M059J (cell line): ENCODE results near the gene IMMT. TPM values are rescaled to one million over a fixed set of nuclear protein-coding genes. Genes with fewer than 3 reads are reported as not detected.
A peak's percentile ranks its signal among the peaks of the same experiment; 100 is the strongest.
"Not testable (repeated sequence)": the region's sequence is repeated elsewhere in the genome, so short reads cannot be mapped to it uniquely, and the experiment has no call there.

Experiments
- DNase-seq: peaks from one replicate; pipeline ENCODE4 v3.0.0-alpha.2; 2012; ENCODE audit warnings: low read depth
- total RNA-seq: library from RNA; depleted of rRNA; stranded (reverse); fragments of >200 nt; shearing (Covaris generic); gene quantifications from 2 replicates; pipeline ENCODE4 v1.2.3, GENCODE V29; 2014; rRNA removed

The IMMT gene
- 50.5 and 68.6 TPM in 2 replicates for total RNA-seq

DNA sequence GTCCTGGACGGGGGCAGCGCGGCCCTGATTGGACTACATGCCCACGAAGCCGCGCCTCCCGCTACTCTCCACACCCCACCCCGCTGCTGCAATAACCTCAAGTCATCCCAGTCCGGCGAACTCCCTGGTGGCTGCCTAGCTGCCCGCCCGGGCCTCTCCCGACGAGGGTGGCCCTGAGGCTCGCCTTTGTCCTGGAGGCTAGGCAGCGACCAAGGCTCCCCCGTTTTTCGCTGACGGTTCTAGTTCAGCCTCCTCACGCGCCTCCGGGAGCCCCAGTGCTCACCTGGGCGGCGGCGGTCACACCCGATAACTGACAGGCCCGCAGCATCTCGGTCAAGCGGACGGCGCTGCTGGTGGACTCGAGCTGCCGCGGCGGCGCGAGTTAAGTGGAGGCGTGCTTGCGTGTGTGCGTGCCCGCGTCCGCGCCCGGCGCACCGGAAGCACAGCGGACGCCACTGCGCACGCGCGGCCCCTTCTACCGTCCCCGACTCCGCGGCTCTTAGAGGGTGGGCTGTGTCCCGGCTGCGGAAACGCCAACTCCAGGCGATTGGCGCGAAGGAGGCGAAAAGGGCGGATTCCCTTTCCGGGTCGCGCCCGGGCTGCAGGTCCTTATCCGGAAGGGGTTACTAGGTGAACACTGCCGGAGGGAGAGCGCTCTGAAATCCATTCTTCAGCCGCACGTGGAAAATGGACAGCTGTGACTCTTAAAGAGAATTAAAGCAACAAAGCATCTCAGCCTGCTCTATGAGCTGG is at the start of gene IMMT:
IMMT (minus strand) TSS at position 408 of the 753 bp plus-strand sequence; CDS start at position 328, 80 bp downstream.
- DNase-seq = peak; percentile 95

DNA sequence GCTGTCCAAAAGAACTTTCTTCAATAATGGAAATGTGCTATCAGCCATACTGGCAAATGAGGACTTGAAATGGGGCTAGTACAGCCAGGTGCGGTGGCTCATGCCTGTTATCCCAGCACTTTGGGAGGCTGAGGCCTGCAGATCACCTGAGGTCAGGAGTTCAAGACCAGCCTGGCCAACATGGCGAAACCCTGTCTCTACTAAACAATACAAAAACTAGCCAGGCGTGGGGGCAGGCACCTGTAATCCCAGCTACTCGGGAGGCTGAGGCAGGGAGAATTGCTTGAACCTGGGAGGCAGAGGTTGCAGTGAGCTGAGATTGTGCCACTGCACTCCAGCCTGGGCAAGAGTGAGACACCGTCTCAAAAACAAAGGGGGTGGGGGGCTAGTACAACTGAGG is 49.5 kb upstream of the IMMT start:
- DNase-seq = not testable (repeated sequence)

DNA sequence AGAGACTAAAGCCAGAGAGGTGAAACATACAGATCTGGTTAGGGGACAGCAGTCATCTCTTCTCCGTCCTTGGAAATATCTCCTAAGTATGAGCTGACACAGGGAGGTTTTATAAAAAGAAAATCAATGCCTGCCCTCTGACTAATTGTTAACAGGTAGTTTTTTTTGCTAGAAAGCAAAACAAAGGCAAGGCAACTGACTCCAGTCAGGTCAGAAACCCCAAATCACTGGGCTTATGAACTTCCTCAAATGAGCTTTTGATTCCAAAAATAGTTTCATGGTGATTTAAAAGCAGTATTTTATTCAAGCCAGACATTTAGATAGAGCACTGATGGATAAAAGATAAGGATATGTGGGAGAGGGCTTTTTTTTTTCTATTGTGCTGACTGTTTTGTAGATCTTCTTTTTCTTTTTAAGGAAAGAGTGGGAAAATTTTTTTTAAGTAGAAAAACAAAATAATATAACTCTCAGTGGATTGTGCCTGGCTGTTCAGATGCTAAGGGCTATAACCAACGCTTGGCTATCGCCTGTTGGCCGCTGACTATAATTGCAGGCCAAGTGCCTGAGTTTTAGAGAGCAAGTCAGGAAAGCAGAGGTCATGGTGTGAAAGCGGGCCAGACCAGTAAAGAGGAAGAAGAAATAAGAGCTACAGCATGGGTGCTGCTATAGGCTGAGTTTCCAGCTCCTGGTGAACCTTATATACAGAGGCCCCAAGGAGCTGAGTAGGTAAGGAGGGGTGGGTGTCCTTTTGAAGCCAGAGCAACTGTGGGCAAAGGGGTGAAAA is 48.9 kb upstream of the IMMT start:
- DNase-seq = no peak

DNA sequence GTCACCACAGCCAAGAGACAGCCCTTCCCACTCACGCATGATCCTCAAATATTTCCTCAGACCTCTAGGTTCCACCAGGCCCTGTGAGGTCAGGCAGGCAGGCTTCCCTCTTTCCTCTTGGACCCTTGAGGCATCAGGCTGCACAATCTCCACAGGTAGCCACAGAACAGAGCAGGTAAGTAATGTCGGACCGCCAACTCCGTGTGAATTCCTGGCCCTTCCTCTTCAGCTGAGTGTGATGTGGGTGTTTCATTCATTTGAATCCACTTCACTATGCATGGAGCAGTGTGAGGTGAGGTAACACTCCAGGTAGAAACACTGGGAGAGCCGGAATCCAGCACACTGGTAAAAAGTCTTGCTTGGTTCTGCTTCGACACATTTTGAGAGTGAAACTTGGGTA is 48.0 kb upstream of the IMMT start:
- no peak for DNase-seq

DNA sequence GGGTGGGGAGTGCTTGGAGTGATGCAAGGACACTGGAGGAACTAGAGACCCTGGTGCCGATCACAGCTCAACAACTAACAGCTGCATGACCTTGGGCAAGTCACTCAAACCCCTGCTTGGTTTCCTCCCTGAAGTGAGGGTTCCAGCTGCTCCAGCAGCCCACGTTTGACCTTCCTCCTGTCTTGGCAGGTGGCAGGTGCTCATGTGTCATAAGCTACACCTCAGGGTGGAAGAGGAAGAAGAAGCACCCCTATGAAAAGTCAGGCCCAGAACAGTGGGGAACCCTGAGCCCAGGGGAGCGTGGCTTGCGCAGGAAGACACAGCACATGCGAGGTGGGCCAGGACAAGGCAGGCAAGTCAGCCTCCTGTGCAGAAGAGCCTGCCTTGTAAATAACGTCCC is 46.3 kb upstream of the IMMT start:
- no peak for DNase-seq

DNA sequence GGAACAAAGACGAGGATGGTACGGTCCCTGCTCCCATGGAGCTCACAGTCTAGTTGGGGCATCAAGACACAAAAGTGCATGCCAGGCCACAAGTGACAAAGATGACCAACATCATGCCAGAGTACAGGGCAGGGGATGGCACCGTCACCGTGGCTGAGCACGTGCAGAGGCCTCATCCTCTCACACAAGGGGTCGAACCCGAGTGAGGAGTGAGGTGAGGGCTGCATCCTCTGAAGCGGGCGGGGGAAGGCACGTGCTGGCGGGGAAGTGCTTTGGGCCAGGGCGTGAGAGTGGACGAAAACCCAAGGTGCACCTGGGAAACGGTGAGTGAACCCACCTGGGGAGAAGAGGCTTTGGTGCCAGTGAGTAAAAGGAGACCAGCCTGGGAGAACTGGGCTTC is 45.0 kb upstream of the IMMT start:
- DNase-seq = no peak

DNA sequence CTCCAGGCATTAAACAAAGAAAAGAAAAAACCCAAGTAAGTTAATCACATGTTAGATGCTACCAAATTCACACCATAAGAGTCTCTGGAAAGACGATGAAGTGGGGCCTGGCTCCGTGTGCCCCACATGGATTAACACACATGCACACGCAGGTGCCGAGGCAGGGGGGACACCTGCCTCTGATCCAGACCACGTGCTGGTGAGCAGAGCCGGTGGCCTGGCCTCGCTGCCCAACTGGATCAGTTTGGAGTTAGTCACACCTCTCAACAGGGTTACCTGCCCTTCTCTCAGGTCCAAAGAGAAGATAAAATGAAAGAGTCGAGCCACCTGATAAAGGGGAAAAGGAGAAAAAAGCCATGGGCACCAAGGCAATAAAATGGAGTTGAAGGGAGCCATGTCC is 44.5 kb upstream of the IMMT start:
- DNase-seq = no peak

DNA sequence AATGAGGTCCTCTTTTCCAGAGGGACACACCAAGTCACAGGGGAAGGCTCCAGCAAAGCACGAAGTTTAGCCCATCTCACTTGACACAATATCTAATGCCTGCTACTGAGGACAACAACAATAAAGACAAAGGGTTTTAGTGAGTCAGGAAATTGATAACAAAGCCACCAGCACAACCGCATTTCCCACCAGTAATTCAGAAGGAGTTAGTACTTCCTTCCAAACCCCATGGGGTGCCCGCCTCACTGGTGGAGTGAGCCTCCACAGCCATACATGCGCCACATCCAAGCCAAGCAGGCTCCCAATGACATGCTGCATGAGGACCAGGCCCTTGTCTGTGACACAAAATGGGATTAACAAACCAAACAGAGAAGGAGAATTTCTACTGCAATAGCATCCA is 44.1 kb upstream of the IMMT start:
- no peak for DNase-seq

DNA sequence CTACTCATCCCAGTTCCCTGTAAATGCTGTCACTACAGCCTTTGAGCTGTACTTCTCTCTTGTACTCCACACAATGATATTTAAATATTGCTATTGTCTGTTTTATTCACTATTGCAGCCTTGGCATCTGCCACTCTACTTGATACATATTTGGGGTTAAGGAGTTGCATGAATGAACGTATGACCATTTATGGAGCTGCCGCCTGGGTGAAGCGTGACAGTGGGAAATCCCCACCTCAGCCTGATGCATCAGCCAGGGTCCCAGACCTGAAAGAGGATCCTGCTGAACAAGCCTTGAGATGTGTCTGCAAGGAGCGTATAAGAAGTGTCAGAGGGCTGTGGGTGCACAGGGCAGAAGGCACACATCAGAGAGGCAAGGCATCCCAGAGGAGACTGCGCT is 43.1 kb upstream of the IMMT start:
- DNase-seq = no peak

DNA sequence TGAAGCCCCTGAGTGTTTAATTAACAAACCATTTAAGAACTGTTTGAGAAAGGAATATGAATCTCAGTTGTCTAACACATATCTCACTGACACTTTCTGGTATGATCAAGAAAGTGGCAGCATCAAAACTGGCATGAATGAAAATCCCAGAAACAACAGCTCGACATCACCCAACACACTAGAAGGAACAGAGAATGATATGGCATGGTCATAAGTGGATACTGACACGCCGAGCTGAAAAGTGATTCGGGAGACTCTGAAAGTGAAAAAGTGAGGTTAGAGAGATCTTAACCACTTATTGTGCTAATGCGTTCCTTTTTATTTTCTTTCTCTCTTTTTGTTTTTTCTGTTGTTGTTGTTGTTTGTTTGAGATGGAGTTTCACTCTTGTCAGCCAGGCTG is 41.9 kb upstream of the IMMT start:
- DNase-seq = no peak

DNA sequence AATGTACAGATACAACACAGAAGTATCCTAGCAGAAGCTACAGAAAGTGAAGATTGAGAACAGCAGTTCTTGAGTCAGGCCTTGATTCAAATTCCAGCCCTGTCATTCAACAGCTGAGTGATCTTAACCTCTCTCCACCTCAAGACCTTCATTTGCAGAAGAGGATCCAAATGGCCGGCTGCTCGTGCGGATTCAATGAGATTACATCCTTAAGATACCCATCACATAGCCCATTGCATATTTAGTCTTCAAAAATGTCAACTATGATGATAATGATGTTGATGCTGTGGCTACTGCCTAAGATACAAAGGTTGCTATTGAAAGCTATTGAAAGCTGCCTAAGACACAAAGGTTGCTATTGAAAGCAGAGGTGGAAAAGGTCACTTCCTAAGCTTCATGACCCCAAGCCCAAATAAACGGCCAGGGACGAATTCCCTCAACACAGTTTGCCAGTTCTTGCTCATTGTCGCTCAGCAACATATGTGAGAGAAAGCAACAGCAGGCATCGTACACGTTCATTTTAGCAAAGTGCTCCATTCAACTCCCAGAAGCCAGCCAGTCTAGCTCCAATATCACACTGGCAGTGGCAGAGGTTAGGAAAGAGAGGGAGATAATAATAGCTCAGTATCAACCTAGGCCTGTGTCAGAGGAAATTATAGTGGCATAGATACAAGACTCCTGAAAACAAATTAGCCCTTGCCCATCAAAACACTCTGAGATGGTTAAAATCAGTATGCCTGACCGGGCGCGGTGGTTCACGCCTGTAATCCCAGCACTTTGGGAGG is 40.1 kb upstream of the IMMT start:
- DNase-seq = no peak

DNA sequence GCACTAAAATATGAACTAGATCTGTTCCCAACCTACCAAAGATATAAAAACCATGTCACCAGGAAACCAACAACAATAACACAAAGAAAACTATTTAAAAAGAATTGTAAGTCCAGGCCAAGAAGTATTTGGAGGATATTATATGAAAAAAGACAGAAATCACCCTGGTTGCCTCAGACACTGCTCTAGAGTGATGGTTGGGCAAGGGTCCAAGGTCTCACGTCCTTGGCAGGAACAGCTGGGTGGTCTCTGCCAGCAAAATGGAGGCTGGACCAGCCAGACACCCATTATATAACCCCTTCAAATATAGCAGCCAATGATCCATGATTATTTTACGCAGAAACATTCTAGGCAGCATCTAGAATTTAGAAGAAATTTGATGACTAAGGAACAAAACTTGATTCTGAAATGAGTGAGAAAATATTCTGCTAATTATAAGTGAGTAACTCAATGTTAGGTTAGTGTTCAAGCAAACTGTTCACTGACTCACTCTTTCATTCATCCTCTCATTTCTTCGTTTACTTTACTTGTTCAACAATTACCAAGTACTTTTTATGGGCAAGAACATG is 39.4 kb upstream of the IMMT start:
- DNase-seq = no peak

DNA sequence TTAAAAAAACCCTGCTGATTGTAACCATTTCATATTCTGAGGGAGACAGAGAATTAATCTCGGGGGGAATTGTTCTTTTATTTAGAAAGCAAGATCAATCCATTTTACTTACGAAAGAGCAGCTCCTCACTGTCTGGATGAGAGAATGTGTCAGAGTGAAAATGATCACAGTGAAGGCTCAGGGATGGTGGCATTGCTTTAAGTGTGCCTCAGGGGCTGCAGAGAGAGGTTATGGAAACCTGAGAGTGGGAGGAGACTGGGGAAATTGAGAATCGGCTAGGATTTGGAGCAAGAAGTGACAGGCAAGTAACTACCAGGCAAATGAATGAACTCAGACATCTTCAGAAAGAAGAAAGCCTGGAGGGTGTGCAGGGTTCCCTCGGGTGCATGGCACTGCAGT is 38.2 kb upstream of the IMMT start:
- DNase-seq = no peak

DNA sequence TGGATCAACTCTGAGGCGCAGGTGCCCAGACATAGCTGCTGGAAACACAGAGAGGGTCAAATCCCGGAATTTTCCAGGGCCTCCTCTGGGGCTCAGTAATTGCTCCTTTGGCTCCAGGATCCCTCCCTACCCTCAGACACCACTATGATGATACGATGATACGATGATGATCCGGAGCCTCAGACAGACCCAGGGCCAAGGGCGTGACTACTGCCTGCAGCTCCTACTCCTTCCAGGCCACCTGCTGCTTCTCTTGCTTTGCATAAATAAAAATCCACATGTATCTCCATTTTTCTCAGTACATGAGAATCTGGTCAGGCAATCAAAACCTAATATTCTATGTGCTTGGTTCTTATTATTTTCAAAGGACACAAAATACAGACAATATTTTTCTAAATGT is 37.6 kb upstream of the IMMT start:
- DNase-seq = no peak

DNA sequence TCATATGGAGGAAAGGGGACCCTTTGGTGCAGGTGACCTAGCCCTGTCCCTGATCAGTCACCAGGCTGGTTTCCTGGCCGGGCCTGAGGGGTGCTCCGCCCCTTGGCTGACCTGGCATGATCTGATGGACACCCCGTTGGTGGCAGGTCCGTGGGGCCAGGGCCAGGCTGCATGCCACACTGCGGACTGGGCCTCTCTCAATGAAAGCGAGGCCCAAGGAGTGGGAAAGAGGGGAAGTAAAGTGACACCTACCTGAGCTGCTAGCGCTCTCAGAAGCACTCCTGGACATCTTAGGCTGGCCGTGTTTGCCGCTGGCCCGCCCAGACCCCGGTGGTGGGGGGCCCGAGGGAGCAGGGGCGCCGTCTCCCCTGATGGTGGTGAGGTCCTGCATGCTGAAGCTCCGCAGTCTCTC is 37.1 kb upstream of the IMMT start:
- no peak for DNase-seq

DNA sequence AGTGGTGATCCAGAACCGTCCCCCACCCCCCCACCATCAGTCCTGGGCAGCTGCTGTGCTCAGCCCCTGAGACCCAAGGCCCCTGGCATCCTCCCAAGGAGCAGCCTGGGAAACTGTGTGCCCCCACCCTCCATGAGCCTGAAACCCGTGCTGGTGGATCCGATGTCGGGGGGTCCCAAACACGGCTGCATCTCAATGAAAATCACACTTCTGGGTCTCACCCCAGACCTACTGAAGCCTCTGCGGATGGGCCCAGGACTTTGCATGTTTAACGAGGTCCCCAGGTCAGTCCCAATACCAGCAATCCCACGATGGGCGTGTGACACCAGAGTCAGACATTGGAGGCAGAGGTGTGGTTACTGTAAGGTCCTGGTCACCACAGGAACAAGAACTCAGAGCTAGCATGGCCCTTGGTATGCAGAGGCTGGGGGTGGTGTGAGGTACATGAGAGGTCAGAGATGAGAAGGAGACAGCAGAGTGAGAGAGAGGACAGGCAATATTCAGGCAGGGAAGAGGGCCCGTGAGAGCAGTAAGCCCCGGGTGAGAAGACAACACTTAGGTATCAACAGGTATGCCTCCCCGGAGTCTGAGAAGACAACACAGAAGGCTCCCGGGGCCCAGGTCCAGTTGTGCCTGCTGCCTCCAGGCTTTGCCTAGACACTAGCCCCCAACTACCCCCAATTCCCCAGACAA is 36.6 kb upstream of the IMMT start:
- no peak for DNase-seq

DNA sequence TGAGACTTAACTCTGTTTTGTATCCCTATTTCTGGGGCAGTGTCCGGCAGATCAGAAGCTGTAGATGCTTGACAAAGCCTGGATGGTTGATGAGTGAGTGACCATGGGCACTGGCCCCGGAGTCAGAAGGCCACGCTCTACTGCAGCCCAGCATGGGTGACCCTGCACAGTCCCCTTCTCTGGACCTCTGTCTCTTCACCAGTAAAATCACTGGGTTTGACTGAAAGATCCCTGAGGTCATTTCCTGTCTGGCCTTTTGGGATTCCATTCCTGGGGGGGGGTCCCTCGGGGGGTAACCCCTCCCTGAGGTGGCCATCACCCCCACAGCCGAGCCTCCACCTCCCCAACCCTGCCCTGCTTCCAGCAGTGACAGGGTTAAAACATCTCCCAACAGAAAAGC is 35.7 kb upstream of the IMMT start:
- DNase-seq = no peak

DNA sequence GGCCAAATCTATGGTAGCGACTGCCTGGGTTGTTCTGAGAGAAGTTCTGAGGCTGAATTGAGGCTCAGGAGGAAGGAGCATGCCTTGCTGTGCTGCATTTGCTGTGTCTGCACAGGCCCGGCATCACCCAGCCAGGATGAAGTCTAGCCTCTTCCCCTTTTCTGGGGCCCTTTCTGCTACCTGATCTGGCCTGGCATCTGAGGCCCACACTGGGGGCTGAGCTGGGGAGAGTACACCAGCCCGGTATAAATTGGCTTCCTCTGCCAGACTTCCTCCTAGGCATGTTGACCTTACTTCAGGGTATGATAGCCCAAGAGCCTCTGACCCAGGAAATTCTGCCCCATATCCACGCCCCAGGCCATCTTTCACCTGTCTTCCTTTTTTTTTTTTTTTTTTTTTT is 34.0 kb upstream of the IMMT start:
- no peak for DNase-seq

DNA sequence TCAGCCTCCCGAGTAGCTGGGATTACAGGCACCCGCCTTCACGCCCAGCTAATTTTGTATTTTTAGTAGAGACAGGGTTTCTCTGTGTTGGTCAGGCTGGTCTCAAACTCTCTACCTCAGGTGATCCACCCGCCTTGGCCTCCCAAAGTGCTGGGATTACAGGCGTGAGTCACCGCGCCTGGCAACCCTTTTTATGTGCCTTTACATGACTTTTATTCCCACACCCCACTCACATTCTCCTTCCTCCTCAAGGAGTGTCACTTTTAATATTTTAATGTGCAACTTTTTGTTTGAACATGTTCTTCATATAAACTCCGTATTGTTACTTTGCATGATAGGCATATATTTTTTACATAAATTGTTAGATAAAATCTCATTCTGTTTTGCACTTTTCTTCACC is 33.3 kb upstream of the IMMT start:
- DNase-seq = not testable (repeated sequence)

DNA sequence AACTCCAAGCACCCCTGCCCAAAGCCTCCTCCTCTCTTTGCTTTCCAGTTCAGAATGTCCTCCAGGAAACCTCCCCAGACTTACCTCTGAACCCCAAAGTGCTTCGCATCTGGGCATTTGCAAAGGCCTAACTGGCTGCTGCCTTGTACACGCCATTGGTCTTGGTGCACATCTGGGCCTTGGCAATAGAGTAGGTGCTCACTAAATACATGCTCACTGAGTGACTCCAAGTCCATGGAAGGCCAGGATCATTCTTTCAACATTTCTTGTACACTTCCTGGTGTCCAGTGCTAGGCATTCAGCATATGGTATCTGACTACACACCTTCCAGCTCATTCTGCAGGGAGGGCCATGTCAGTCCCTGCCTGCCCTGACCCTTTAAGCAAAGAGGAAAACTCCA is 32.4 kb upstream of the IMMT start:
- no peak for DNase-seq
